GM19035 (cell line): Measurements from ENCODE around the gene PAK6.

Experiments used
- ATAC-seq: cut with Tn5 transposase; IDR thresholded peaks from one replicate; pipeline ENCODE4 v1.9.1; 2021; ENCODE audit not compliant: unreplicated experiment

PAK6 gene

GRCh38 chr15:40254452-40254851 is 15.6 kb downstream of the PAK6 start:
- ATAC-seq = no peak

- ATAC-seq = no peak
Observed at GRCh38 chr15:40255033-40255432, 16.2 kb downstream of the PAK6 start.

GRCh38 chr15:40256638-40257235 is 17.9 kb downstream of the PAK6 start:
- no peak for ATAC-seq

DNA sequence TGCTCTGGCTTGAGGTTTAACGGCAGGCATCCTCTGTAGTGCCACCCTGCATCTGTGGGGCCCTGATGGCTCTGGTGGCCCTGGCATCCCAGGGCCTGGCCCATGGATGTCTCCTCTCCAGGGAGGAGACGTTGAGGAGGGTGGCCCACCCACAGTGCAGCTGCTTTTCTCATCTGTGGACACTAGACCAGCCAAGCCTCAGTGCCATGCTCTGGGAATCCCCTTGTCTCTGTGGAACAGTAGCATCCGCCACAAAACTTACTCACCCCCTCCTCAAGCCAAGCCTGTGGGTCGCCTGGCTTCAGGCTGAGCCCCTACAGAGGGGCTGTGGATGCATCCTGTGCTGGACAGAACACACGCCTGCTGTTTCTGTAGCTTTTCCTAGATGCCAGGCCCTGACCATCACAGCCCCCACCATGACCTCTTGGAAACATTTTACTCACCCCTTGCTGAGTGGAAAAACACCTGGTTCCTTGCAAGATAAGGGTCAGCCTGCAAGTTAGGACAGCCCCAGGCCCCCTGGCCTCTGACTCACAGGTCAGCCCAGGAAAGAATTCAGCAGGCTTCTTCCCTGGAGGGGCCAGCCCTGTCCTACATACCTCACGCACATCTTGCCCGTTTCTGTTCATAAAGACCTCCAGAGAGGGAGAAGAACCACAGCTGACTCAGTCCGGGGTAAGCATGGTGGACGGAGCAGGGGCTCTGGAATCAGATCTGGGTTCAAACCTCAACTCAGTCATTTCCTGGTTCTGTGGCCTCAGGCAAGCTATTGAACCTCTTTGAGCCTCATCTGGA is 19.0 kb downstream of the PAK6 start:
- no peak for ATAC-seq

GRCh38 chr15:40258544-40258943 is 19.7 kb downstream of the PAK6 start:
- no peak for ATAC-seq

DNA sequence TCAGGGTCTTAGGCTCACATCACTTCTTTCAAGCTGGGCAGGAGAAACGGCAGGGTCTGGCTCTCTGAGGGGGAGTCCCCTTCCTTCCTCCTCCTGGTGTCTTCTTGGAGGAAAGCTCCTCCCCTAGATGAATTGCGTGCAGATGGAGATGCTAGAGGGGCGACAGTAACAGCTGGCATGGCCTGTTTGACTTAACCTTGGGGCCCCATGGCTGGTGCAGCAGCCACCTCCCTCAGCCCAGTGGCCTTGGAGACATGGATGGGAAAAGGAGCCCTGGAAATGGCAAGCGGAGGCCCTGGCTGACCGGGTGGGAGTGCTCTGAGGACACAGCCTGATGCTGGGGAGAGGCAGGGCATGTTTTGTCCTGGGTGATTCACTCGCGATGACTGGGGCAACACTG is 20.2 kb downstream of the PAK6 start:
- no peak for ATAC-seq

DNA sequence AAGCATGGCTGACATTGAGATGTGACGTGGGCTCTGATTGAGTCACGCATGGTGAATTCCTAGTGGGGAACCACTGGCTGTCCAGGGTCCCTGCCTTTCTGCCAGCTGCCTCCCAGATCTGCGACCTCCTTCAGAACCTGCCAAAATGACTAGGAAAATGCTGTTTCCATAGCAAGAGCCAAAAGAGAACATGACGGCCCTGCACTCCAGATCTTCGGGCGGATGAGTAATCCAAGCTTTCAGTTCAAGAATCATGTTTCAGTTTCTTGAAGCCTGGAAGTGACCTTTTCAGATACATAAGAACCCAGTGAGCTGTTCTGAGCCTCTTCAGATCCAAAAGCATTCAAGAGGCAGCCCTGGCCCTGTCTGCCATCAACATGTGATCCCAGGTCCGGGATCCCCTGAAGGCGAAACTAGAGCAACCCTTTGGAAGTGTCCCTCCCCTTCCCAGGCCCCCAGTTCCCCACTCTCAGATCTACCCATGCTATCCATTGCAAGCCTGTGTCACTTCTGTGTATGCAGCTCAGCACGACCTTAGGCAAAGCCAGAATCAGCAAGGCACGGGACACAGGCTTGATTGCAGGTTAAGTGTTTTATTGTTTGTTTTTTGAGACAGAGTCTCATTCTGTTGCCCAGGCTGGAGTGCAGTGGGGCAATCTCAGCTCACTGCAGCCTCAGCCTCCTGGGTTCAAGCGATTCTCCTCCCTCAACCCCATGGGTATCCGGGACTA is 24.3 kb downstream of the PAK6 start:
- no peak for ATAC-seq

DNA sequence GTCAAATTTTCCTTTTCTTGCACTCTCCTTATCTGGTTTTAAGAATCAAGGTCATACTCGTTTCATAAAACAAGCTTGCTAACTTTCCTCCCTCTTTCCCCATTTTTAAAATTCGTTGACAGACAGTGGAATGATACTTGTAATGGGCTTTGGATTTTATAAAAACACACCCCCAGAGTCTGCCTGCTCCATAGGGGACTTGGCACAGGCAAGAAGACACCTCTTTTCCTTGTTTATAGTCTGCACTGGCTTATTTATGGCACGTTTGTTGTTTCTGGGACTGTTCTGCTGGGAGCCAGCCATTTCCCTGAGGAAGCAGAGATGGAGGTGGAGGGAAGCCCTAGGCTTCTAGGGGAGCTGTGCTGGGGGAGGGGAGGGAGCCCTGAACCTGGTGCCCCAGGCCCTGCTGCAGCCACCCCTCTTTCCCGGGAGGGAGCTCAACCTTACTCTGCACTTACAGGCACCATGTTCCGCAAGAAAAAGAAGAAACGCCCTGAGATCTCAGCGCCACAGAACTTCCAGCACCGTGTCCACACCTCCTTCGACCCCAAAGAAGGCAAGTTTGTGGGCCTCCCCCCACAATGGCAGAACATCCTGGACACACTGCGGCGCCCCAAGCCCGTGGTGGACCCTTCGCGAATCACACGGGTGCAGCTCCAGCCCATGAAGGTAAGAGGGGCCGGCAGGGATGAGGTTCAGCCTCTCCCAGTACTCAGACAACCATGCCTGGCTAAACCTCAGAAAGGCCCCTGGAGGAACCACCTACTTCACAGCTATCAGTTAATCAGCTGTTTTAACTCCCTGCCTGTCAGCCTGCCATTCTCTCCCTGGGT is 25.7 kb downstream of the PAK6 start:
- no peak for ATAC-seq

DNA sequence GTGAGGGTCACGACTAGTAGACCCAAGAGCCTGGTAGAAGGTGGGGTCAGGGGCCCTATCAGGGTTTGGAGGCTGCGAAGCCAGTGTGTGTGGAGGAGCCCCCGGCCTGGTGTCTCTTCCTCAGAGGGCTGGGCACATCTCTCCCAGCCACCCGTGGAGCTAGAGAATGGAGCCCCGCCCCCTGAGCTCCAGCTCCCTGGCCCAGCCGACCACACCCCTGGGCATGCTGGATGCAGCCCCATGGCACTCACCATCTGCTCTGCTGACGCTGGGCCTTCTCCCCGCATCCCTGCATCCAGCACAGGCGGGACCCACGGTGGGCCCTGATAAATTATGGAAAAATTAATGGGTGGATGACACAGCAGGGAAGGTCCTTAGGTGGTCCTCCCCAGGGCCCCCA is 26.5 kb downstream of the PAK6 start:
- ATAC-seq = no peak

GRCh38 chr15:40265875-40266274 is 27.0 kb downstream of the PAK6 start:
- ATAC-seq = no peak

- no peak for ATAC-seq
Observed at GRCh38 chr15:40266828-40267304, 28.0 kb downstream of the PAK6 start.

DNA sequence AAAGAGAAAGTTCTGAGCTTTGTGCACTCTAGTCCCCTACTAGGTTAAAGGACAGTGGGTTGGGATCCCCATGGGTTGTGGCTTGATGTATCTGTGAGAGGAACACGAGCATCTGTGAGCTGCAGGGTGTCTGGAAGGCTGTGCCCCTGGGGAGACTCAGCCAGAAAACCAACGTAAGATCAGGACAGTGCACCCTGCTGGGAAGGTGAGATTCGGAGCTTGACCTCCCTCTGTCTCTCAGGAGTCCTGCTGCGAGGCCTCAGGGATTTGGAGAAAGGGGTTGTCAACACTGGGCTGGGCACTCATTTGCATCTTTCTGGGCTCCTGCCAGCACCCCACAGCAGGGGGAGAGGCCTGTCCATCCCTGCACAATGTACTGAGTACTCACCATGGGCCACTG is 28.8 kb downstream of the PAK6 start:
- ATAC-seq = no peak

DNA sequence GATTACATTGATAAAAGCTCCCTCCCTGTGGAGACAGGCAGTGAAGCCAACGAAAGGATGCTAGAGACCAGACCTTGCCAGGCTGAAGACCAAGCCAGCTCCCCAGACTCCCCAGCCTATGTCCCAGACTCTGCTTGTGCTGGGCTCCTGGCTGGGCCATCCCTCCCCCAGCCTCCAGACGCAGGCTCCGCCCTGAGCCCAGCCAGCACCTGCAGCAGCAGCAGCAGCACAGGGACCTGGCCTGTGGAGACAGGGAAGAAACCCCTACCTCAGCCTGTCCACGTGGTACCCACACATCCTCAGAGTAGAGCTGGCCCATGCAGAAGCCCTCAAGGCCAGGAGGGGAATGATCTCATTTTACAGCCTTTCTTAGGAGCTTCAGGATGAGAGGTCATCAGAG is 30.7 kb downstream of the PAK6 start:
- ATAC-seq = no peak

DNA sequence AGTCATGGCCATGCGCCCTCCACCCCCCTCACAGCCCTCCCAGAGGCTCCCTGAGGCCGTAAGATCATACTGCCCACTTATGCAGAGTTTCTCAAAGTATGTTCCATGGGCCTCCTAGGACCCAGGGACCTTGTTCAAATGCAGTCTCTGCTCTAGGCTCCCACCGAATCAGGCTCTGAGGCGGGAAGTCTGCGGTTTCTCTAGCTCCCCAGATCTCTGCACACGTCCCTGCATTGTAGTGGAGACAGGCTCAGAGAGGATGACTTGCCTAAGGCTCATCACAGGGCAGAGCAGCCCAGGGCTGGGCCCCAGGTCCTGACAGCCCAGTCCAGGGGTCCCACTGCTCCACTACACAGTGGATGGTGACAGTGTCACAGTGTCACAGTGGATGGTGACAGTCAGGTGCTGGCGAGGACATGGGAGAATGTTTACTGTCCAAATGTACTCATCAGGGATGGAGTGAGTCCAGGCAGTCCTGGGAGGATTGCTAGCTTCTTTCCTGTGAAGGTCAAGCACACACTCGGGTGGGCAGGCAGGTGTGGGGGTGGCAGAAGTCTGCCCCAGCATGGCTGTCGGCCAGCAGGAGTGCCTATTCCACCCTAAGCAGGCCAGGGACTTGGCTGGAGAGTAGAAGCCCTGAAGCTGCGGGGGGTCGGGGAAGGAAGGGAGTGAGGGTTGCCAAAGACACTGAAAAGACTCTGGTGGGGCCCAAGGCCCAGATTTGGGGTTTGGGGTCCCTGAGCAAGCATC is 31.6 kb downstream of the PAK6 start:
- no peak for ATAC-seq

GRCh38 chr15:40271685-40272484 is 33.0 kb downstream of the PAK6 start:
- ATAC-seq = no peak

DNA sequence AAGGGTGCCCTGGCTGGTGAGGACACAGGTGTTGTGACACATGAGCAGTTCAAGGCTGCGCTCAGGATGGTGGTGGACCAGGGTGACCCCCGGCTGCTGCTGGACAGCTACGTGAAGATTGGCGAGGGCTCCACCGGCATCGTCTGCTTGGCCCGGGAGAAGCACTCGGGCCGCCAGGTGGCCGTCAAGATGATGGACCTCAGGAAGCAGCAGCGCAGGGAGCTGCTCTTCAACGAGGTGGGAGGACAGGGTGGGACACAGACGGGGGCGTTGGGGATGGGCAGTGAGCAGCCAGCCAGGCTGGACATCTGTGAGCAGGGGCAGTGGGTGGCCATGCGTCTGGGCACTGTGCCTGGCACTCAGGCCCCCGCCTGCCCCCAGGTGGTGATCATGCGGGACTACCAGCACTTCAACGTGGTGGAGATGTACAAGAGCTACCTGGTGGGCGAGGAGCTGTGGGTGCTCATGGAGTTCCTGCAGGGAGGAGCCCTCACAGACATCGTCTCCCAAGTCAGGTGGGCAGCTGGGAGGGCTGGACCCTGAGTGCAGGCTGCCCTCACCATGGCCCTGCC is 33.7 kb downstream of the PAK6 start:
- ATAC-seq = no peak

- ATAC-seq = no peak
Observed at GRCh38 chr15:40273428-40273827, 34.6 kb downstream of the PAK6 start.

DNA sequence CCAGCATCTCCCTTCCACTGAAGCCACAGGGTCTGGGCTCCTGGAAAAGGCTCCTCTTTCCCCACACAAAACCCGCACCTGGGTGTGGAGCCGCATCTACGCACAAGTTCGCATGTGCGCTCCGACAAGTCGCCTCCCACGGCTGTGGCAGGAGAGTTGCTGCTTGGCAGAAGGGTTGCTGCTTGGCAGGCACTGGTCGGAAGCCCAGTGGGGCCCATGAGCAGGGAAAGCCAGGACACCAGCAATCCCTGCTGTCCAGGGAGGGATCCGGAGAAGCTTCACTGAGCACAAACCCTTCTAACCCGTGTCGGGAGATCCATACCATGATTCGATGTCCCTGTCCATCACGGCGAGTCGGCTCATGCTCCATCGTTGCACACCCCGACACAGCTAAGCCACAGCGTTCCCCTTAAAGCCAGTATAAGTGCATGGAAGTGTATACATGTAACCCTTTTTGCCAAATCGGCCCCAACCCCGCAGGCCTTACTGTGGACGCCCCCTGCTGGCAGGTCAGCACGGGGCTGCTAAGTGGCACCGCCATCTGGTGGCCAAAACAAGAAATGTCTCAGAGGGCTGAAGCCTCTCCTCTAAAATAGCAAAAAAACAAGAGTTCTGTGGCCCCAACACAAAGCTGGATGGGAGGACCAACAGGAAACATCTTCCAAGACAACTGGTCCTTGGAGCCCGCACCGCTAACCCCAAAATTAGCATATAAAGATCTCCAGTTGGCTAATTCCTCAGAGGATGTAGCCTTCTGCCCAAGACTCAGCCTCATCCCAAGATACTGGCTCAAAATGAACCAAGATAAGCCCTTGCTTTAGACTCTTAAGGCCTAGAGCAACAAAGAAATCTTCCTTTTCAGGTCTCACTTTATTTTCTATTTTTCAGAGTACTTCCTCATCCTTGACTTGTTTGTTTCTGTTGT is 35.7 kb downstream of the PAK6 start:
- ATAC-seq = no peak
